Panc1 (cell line): ENCODE data around the gene MOB4. TPM values are rescaled to one million over a fixed set of nuclear protein-coding genes. Genes with fewer than 3 reads are reported as not detected.
"Not testable (repeated sequence)": the region's sequence is repeated elsewhere in the genome, so short reads cannot be mapped to it uniquely, and the experiment has no call there.

ENCODE experiments used
- ATAC-seq: fragments of 200-7000 bp; cut with Tn5 transposase; 2 replicates; pipeline ENCODE4 v1.9.1; 2020; ENCODE audit warnings: mild to moderate bottlenecking, moderate library complexity
- BruUV-seq: library from RNA; stranded (reverse); fragments of 400-500 nt; replicated peaks from 2 replicates; lab custom pipeline; 2021; lab: Mats Ljungman, UMichigan
- CTCF ChIA-PET: fragments of 300-600 bp; sonication (Branson Sonifier 250); formaldehyde crosslinking; loops from one replicate; lab custom pipeline; 2022; ENCODE audit warnings: antibody characterized with exemption; lab: Charles Lee
- POLR2A ChIA-PET: fragments of 300-600 bp; sonication (Branson Sonifier 250); formaldehyde crosslinking; loops from one replicate; lab custom pipeline; 2022; ENCODE audit warnings: antibody characterized with exemption; lab: Charles Lee
- DNase-seq: peaks from one replicate; pipeline ENCODE4 v3.0.0-alpha.2; 2010; ENCODE audit warnings: low read depth, low spot score
- H3K27ac ChIP-seq: 2 replicates; pipeline ENCODE4 v1.5.1; 2011; ENCODE audit warnings: mild to moderate bottlenecking, low read length, inconsistent platforms
- H3K27me3 ChIP-seq: fragments of 200-500 bp; sonication (Bioruptor generic); 2 replicates; pipeline ENCODE4 v1.6.0; 2014; ENCODE audit warnings: low read length, inconsistent platforms; ENCODE audit not compliant: control insufficient read depth, insufficient read depth
- H3K36me3 ChIP-seq: fragments of 200-500 bp; sonication (Bioruptor generic); 2 replicates; pipeline ENCODE4 v1.5.1; 2014; ENCODE audit warnings: inconsistent platforms, mild to moderate bottlenecking, low read length, moderate library complexity; ENCODE audit not compliant: control insufficient read depth, insufficient read depth
- H3K4me1 ChIP-seq: 2 replicates; pipeline ENCODE4 v1.5.1; 2011; ENCODE audit warnings: inconsistent platforms, mild to moderate bottlenecking, low read length, moderate library complexity; ENCODE audit not compliant: control insufficient read depth, insufficient read depth
- H3K4me3 ChIP-seq, 2 experiments: 2 replicates each; pipeline ENCODE4 v1.5.1; 2011 to 2012; ENCODE audit warnings: low read depth in 2 of 2, low read length in 2 of 2, mild to moderate bottlenecking in 2 of 2, inconsistent platforms in 1 of 2, moderate library complexity in 1 of 2
- H3K9me3 ChIP-seq: fragments of 200-500 bp; sonication (Bioruptor generic); 2 replicates; pipeline ENCODE4 v1.5.1; 2014; ENCODE audit warnings: low read depth, mild to moderate bottlenecking, inconsistent platforms, low read length, moderate library complexity; ENCODE audit not compliant: control insufficient read depth, insufficient read depth
- POLR2AphosphoS5 ChIP-seq: IDR thresholded peaks from 2 replicates; pipeline ENCODE4 v1.6.1; 2012; ENCODE audit warnings: mild to moderate bottlenecking, low read depth, low read length, moderate library complexity
- SIN3A ChIP-seq: IDR thresholded peaks from 2 replicates; pipeline ENCODE4 v1.6.1; 2012; ENCODE audit warnings: low read depth, mild to moderate bottlenecking, low read length, moderate library complexity, borderline replicate concordance; ENCODE audit not compliant: insufficient read depth
- TCF7L2 ChIP-seq: IDR thresholded peaks from 2 replicates; pipeline ENCODE4 v1.6.1; 2011; ENCODE audit warnings: mild to moderate bottlenecking, low read depth, low read length, inconsistent platforms
- in situ Hi-C: cut with HindIII; loops from 2 replicates; pipeline ENCODE4 v1.10.0; 2016; ENCODE audit warnings: low sequenced_read_pairs, low pct_unique_long_range_greater_than_20kb
- intact Hi-C: fragments of 100-400 bp; cut with micrococcal nuclease; formaldehyde crosslinking; loops from one replicate; pipeline ENCODE4 v1.10.0; 2022; ENCODE audit not compliant: unreplicated experiment
- total RNA-seq: library from RNA; stranded (reverse); gene quantifications from one replicate; pipeline ENCODE4 v1.2.1, GENCODE V29; 2021; ENCODE audit not compliant: unreplicated experiment
- TF ChIP-seq, protein P1 (sequence below), 2 experiments: IDR thresholded peaks; 2 replicates each; pipeline ENCODE4 v1.6.1; 2011 to 2012; ENCODE audit warnings: low read depth in 2 of 2, control low read depth in 1 of 2, low read length in 1 of 2, mild to moderate bottlenecking in 1 of 2, moderate library complexity in 1 of 2; ENCODE audit not compliant: insufficient read depth in 1 of 2
- TF ChIP-seq, protein P2 (sequence below): fragments of 450-650 bp; IDR thresholded peaks from 2 replicates; pipeline ENCODE4 v1.5.1; 2017; ENCODE audit warnings: mild to moderate bottlenecking

Gene MOB4
- total RNA-seq, 1 experiment from 2014 or later, result 25.6 TPM

GRCh38 chr2:197547163-197547900 is 31.5 kb downstream of the MOB4 start:
- peaks cover 23% of the 10 kb centered on the region for H3K36me3 ChIP-seq
- no peak for ATAC-seq
- no peaks in the 10 kb centered on the region for H3K4me1 ChIP-seq
- no TSS peak for BruUV-seq
- no peaks in the 10 kb centered on the region for H3K9me3 ChIP-seq
- H3K4me3 ChIP-seq, result no peak overlapping the region
- no peak for DNase-seq
- H3K27ac ChIP-seq, result no peak overlapping the region
- in situ Hi-C loops (no loop called here), intact Hi-C loops (no loop called here)
- ChIA-PET CTCF (no interaction called here), POLR2A (no interaction called here)
- TF ChIP-seq TCF7L2, result no peak
- no peaks in the 10 kb centered on the region for H3K27me3 ChIP-seq

- ChIA-PET CTCF (no interaction called here), POLR2A (no interaction called here)
- H3K36me3 ChIP-seq, result peaks cover 27% of the 10 kb centered on the region
- no TSS peak for BruUV-seq
- H3K4me3 ChIP-seq, result no peak overlapping the region
- H3K4me1 ChIP-seq, result no peaks in the 10 kb centered on the region
- in situ Hi-C loops (no loop called here), intact Hi-C loops (no loop called here)
- TF ChIP-seq SIN3A, result no peak
- no peak for TF ChIP-seq TCF7L2
- TF ChIP-seq, protein P1, sequence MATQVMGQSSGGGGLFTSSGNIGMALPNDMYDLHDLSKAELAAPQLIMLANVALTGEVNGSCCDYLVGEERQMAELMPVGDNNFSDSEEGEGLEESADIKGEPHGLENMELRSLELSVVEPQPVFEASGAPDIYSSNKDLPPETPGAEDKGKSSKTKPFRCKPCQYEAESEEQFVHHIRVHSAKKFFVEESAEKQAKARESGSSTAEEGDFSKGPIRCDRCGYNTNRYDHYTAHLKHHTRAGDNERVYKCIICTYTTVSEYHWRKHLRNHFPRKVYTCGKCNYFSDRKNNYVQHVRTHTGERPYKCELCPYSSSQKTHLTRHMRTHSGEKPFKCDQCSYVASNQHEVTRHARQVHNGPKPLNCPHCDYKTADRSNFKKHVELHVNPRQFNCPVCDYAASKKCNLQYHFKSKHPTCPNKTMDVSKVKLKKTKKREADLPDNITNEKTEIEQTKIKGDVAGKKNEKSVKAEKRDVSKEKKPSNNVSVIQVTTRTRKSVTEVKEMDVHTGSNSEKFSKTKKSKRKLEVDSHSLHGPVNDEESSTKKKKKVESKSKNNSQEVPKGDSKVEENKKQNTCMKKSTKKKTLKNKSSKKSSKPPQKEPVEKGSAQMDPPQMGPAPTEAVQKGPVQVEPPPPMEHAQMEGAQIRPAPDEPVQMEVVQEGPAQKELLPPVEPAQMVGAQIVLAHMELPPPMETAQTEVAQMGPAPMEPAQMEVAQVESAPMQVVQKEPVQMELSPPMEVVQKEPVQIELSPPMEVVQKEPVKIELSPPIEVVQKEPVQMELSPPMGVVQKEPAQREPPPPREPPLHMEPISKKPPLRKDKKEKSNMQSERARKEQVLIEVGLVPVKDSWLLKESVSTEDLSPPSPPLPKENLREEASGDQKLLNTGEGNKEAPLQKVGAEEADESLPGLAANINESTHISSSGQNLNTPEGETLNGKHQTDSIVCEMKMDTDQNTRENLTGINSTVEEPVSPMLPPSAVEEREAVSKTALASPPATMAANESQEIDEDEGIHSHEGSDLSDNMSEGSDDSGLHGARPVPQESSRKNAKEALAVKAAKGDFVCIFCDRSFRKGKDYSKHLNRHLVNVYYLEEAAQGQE (IDR thresholded peaks at IDR 0.05; ENCODE audit: insufficient read depth in 1 of 2, low read depth in 2 of 2, low read length in 1 of 2), result no peak
- TF ChIP-seq, protein P2, sequence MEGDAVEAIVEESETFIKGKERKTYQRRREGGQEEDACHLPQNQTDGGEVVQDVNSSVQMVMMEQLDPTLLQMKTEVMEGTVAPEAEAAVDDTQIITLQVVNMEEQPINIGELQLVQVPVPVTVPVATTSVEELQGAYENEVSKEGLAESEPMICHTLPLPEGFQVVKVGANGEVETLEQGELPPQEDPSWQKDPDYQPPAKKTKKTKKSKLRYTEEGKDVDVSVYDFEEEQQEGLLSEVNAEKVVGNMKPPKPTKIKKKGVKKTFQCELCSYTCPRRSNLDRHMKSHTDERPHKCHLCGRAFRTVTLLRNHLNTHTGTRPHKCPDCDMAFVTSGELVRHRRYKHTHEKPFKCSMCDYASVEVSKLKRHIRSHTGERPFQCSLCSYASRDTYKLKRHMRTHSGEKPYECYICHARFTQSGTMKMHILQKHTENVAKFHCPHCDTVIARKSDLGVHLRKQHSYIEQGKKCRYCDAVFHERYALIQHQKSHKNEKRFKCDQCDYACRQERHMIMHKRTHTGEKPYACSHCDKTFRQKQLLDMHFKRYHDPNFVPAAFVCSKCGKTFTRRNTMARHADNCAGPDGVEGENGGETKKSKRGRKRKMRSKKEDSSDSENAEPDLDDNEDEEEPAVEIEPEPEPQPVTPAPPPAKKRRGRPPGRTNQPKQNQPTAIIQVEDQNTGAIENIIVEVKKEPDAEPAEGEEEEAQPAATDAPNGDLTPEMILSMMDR, result no peak
- no peak for TF ChIP-seq POLR2AphosphoS5
- no peak for ATAC-seq
- DNase-seq, result no peak
- H3K9me3 ChIP-seq, result no peaks in the 10 kb centered on the region
- H3K27ac ChIP-seq, result no peak overlapping the region
- H3K27me3 ChIP-seq, result no peaks in the 10 kb centered on the region
These were observed 32.7 kb downstream of the MOB4 start for GRCh38 chr2:197548582-197548981.

DNA sequence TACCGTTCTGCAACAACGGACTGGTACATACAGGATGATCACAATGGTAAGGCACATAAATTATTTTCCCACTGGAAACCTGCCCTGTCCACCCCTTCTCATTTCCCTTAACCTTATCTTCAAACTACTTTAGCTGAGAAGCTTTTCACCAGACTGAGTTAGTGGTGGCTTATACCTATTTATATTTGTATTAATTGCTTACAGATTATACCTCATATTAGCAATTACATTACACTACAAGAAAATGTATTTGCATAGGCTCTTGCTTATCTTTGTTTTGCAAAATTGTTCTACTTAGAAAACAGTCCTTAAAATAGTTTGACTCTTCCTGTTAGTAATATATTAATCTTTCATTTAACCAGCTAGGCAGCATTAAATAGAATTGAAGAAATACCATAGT is 35.4 kb downstream of the MOB4 start:
- CTCF ChIA-PET, DNase-seq, ATAC-seq, H3K9me3 ChIP-seq, POLR2A ChIA-PET, H3K4me1 ChIP-seq, intact Hi-C loops, H3K4me3 ChIP-seq, in situ Hi-C loops, H3K27me3 ChIP-seq, BruUV-seq, H3K27ac ChIP-seq: not testable (repeated sequence)
- H3K36me3 ChIP-seq, result peaks cover 27% of the 10 kb centered on the region
